Activated CD8-positive, alpha-beta T cell treated with anti-CD3 and anti-CD28 coated beads, Interleukin-2, amount 10 ng/mL, durations not matched to agents 7 days and 5 days (primary cell): ENCODE measurements around the gene CFAP54. TPM values are rescaled to one million over a fixed set of nuclear protein-coding genes. Genes with fewer than 3 reads are reported as not detected.
A peak's percentile ranks its signal among the peaks of the same experiment; 100 is the strongest.

Experiments
- ATAC-seq: fragments of 150-1000 bp; cut with Tn5 transposase; one replicate; pipeline ENCODE4 v1.10.0; 2021; ENCODE audit warnings: moderate library complexity
- CTCF ChIA-PET: fragments of 350-600 bp; sonication (Branson Sonifier 250); formaldehyde crosslinking; loops from one replicate; lab custom pipeline; 2021; ENCODE audit warnings: antibody characterized with exemption; lab: Charles Lee
- POLR2A ChIA-PET: fragments of 350-600 bp; sonication (Branson Sonifier 250); formaldehyde crosslinking; loops from one replicate; lab custom pipeline; 2021; ENCODE audit warnings: antibody characterized with exemption; lab: Charles Lee
- DNase-seq: peaks from one replicate; pipeline ENCODE4 v3.0.0-alpha.2; 2020
- H3K27ac Mint-ChIP-seq: one replicate; pipeline ENCODE4 v1.8.0; 2021; ENCODE audit warnings: mild to moderate bottlenecking, mixed read lengths
- H3K27me3 Mint-ChIP-seq: one replicate; pipeline ENCODE4 v1.8.0; 2021; ENCODE audit warnings: low read depth, mixed read lengths
- H3K36me3 Mint-ChIP-seq: one replicate; pipeline ENCODE4 v1.8.0; 2021; ENCODE audit warnings: low read depth, mixed read lengths
- H3K4me1 Mint-ChIP-seq: one replicate; pipeline ENCODE4 v1.8.0; 2021; ENCODE audit warnings: low read depth, mixed read lengths
- H3K4me3 Mint-ChIP-seq: one replicate; pipeline ENCODE4 v1.8.0; 2021; ENCODE audit warnings: mild to moderate bottlenecking, mixed read lengths
- H3K9me3 Mint-ChIP-seq: one replicate; pipeline ENCODE4 v1.8.0; 2022; ENCODE audit warnings: mixed read lengths; ENCODE audit not compliant: insufficient read depth
- total RNA-seq, 2 experiments: library from RNA; stranded (reverse); gene quantifications; one replicate each; pipeline ENCODE4 v1.2.3, GENCODE V29; 2021

The CFAP54 gene
- 1 to 10 TPM in 1 of 2 experiments, under 1 TPM in 1; 0.18 to 1.2 TPM for total RNA-seq

GRCh38 chr12:96489392-96490056, at the start of gene CFAP54:
CFAP54 (plus strand) TSS chr12:96489577; CDS start chr12:96489610, 33 bp downstream.
- H3K4me3 Mint-ChIP-seq: peak within 1 kb of the TSS; percentile 86
- ATAC-seq (peak; percentile 84), DNase-seq (peak; percentile 96)
- ChIA-PET CTCF (interaction anchor here (0.6 to 6.4 kb wide), 26 partner anchors 8 to 425 kb away, joined by 3 to 55 read pairs (median 4); partner anchors contain the start of gene CDK17), POLR2A (interaction anchor here (2.1 kb wide), 1 partner anchor 89 kb away, joined by 26 read pairs; the partner anchor contains the start of gene CDK17)
- H3K36me3 Mint-ChIP-seq: no peaks in the 10 kb centered on the region
- no peaks in the 10 kb centered on the region for H3K9me3 Mint-ChIP-seq
- H3K4me1 Mint-ChIP-seq: peaks cover 33% of the 10 kb centered on the region
- peaks cover 12% of the 10 kb centered on the region for H3K27me3 Mint-ChIP-seq
- peak within 1 kb of the TSS; percentile 53 for H3K27ac Mint-ChIP-seq

- H3K4me1 Mint-ChIP-seq: peaks cover 58% of the 10 kb centered on the region
- ChIA-PET POLR2A (no interaction called here), CTCF (no interaction called here)
- H3K4me3 Mint-ChIP-seq: no peak overlapping the region
- peaks cover 13% of the 10 kb centered on the region for H3K36me3 Mint-ChIP-seq
- ATAC-seq: no peak
- peak overlapping the region; percentile 82 for H3K27ac Mint-ChIP-seq
- H3K27me3 Mint-ChIP-seq: no peaks in the 10 kb centered on the region
- no peaks in the 10 kb centered on the region for H3K9me3 Mint-ChIP-seq
- no peak for DNase-seq
Measured at GRCh38 chr12:96441816-96442215, 47.6 kb upstream of the CFAP54 start.

GRCh38 chr12:96442906-96443305, 46.5 kb upstream of the CFAP54 start:
- Mint-ChIP-seq H3K9me3 (no peaks in the 10 kb centered on the region), H3K4me3 (no peak overlapping the region), H3K36me3 (peaks cover 13% of the 10 kb centered on the region), H3K27me3 (no peaks in the 10 kb centered on the region), H3K27ac (no peak overlapping the region), H3K4me1 (peaks cover 56% of the 10 kb centered on the region)
- CTCF ChIA-PET: interaction anchor here (0.6 to 1.0 kb wide), 2 partner anchors 39 to 42 kb away, joined by 3 to 4 read pairs; no protein-coding TSS in a partner anchor
- POLR2A ChIA-PET: no interaction called here
- DNase-seq (no peak), ATAC-seq (no peak)

GRCh38 chr12:96444399-96444798, 45.0 kb upstream of the CFAP54 start:
- Mint-ChIP-seq H3K9me3 (no peaks in the 10 kb centered on the region), H3K4me3 (no peak overlapping the region), H3K36me3 (peaks cover 13% of the 10 kb centered on the region), H3K27me3 (no peaks in the 10 kb centered on the region), H3K4me1 (peaks cover 51% of the 10 kb centered on the region), H3K27ac (peak overlapping the region; percentile 83)
- CTCF ChIA-PET: interaction anchor here (2.8 to 3.5 kb wide), 6 partner anchors 10 to 45 kb away, joined by 9 to 41 read pairs (median 12); partner anchors contain the start of genes CDK17 and CFAP54
- POLR2A ChIA-PET: interaction anchor here (2.0 kb wide), 1 partner anchor 72 kb away, joined by 6 read pairs; no protein-coding TSS in a partner anchor
- DNase-seq: no peak
- no peak for ATAC-seq

GRCh38 chr12:96445691-96446583, 43.4 kb upstream of the CFAP54 start:
- CTCF ChIA-PET: interaction anchor here (0.6 to 3.5 kb wide), 18 partner anchors 9 to 385 kb away, joined by 3 to 41 read pairs (median 8); partner anchors contain the start of genes CDK17 and CFAP54
- peaks cover 17% of the 10 kb centered on the region for H3K36me3 Mint-ChIP-seq
- H3K27me3 Mint-ChIP-seq: no peaks in the 10 kb centered on the region
- peak overlapping the region; percentile 97 for H3K27ac Mint-ChIP-seq
- H3K4me1 Mint-ChIP-seq: peaks cover 54% of the 10 kb centered on the region
- H3K4me3 Mint-ChIP-seq: peak overlapping the region; percentile 66
- ATAC-seq (peak; percentile 97), DNase-seq (peak; percentile 85)
- H3K9me3 Mint-ChIP-seq: no peaks in the 10 kb centered on the region
- POLR2A ChIA-PET: interaction anchor here (0.7 to 2.9 kb wide), 13 partner anchors 8 to 71 kb away, joined by 3 to 50 read pairs (median 5); partner anchors contain the start of gene CDK17

GRCh38 chr12:96447256-96447655, 42.1 kb upstream of the CFAP54 start:
- no peak overlapping the region for H3K4me3 Mint-ChIP-seq
- H3K27me3 Mint-ChIP-seq: no peaks in the 10 kb centered on the region
- ChIA-PET POLR2A (interaction anchor here (1.2 to 2.9 kb wide), 3 partner anchors 23 to 47 kb away, joined by 3 to 50 read pairs (median 8); partner anchors contain the start of gene CDK17), CTCF (interaction anchor here (1.5 to 3.5 kb wide), 9 partner anchors 7 to 237 kb away, joined by 3 to 41 read pairs (median 10); partner anchors contain the start of gene CDK17)
- peak overlapping the region; percentile 97 for H3K27ac Mint-ChIP-seq
- peaks cover 49% of the 10 kb centered on the region for H3K4me1 Mint-ChIP-seq
- H3K9me3 Mint-ChIP-seq: no peaks in the 10 kb centered on the region
- no peak for ATAC-seq
- H3K36me3 Mint-ChIP-seq: peaks cover 15% of the 10 kb centered on the region
- no peak for DNase-seq

- ChIA-PET POLR2A (interaction anchor here (0.6 to 0.9 kb wide), 2 partner anchors 24 to 41 kb away, joined by 3 to 4 read pairs; no protein-coding TSS in a partner anchor), CTCF (interaction anchor here (1.0 to 1.6 kb wide), 4 partner anchors 40 to 68 kb away, joined by 3 to 6 read pairs (median 3); no protein-coding TSS in a partner anchor)
- Mint-ChIP-seq H3K4me1 (peaks cover 43% of the 10 kb centered on the region), H3K36me3 (peaks cover 13% of the 10 kb centered on the region), H3K9me3 (no peaks in the 10 kb centered on the region), H3K4me3 (no peak overlapping the region), H3K27me3 (no peaks in the 10 kb centered on the region), H3K27ac (no peak overlapping the region)
- DNase-seq: no peak
- no peak for ATAC-seq
Measured at GRCh38 chr12:96448300-96448699, 41.1 kb upstream of the CFAP54 start.

GRCh38 chr12:96452261-96452922, 37.0 kb upstream of the CFAP54 start:
- no peaks in the 10 kb centered on the region for H3K27me3 Mint-ChIP-seq
- POLR2A ChIA-PET: no interaction called here
- no peak overlapping the region for H3K27ac Mint-ChIP-seq
- ATAC-seq (no peak), DNase-seq (no peak)
- peaks cover 9% of the 10 kb centered on the region for H3K36me3 Mint-ChIP-seq
- CTCF ChIA-PET: no interaction called here
- peaks cover 18% of the 10 kb centered on the region for H3K4me1 Mint-ChIP-seq
- H3K9me3 Mint-ChIP-seq: no peaks in the 10 kb centered on the region
- H3K4me3 Mint-ChIP-seq: no peak overlapping the region

GRCh38 chr12:96454396-96454795, 35.0 kb upstream of the CFAP54 start:
- CTCF ChIA-PET: interaction anchor here (0.8 to 2.5 kb wide), 6 partner anchors 9 to 55 kb away, joined by 3 to 12 read pairs (median 3); partner anchors contain the start of gene CDK17
- H3K27me3 Mint-ChIP-seq: no peaks in the 10 kb centered on the region
- no peaks in the 10 kb centered on the region for H3K9me3 Mint-ChIP-seq
- H3K36me3 Mint-ChIP-seq: peaks cover 9% of the 10 kb centered on the region
- no peak overlapping the region for H3K4me3 Mint-ChIP-seq
- DNase-seq: no peak
- no peak overlapping the region for H3K27ac Mint-ChIP-seq
- ATAC-seq: no peak
- POLR2A ChIA-PET: interaction anchor here (0.6 to 1.2 kb wide), 2 partner anchors 9 to 53 kb away, joined by 3 to 4 read pairs; no protein-coding TSS in a partner anchor
- H3K4me1 Mint-ChIP-seq: peaks cover 18% of the 10 kb centered on the region

GRCh38 chr12:96456265-96456974, 33.0 kb upstream of the CFAP54 start:
- Mint-ChIP-seq H3K4me1 (peaks cover 7% of the 10 kb centered on the region), H3K9me3 (no peaks in the 10 kb centered on the region), H3K36me3 (no peaks in the 10 kb centered on the region), H3K27ac (no peak overlapping the region), H3K27me3 (no peaks in the 10 kb centered on the region), H3K4me3 (no peak overlapping the region)
- no peak for ATAC-seq
- no peak for DNase-seq
- ChIA-PET CTCF (interaction anchor here (1.6 to 1.8 kb wide), 2 partner anchors 10 kb away, joined by 6 to 10 read pairs; no protein-coding TSS in a partner anchor), POLR2A (interaction anchor here (0.8 kb wide), 1 partner anchor 41 kb away, joined by 3 read pairs; no protein-coding TSS in a partner anchor)
